Breast epithelium (tissue), 3 donors: ENCODE results near the gene ARHGAP25.

Experiments used
- POLR2A ChIP-seq: fragments of 450-650 bp; IDR thresholded peaks from one replicate; pipeline ENCODE4 v1.6.1; 2016; ENCODE audit warnings: antibody characterized with exemption, mild to moderate bottlenecking, moderate library complexity
- POLR2AphosphoS5 ChIP-seq, 3 donors: sonication (generic); formaldehyde crosslinking; IDR thresholded peaks; one replicate each; pipeline ENCODE4 v1.6.1; 2017; ENCODE audit warnings: antibody characterized with exemption in 3 of 3

- TF ChIP-seq POLR2AphosphoS5 (IDR thresholded peaks at IDR 0.05) (no peak), POLR2A (no peak)
Measured at GRCh38 chr2:68747413-68747812, 12.8 kb downstream of the ARHGAP25 start.
